H1 (cell line): ENCODE measurements around the gene IGFALS. TPM values are rescaled to one million over a fixed set of nuclear protein-coding genes. Genes with fewer than 3 reads are reported as not detected.

ENCODE experiments used
- CTCF ChIA-PET: fragments of 300-600 bp; sonication (Branson Sonifier 250); formaldehyde crosslinking; loops from one replicate; lab custom pipeline; 2021; ENCODE audit not compliant: partially characterized antibody; lab: Charles Lee
- POLR2A ChIA-PET: fragments of 300-600 bp; sonication (Branson Sonifier 250); formaldehyde crosslinking; loops from one replicate; lab custom pipeline; 2021; ENCODE audit warnings: inconsistent platforms; ENCODE audit not compliant: partially characterized antibody; lab: Charles Lee
- DNase-seq, 2 experiments: peaks; one replicate each; pipeline versions ENCODE4 v3.0.0 to v3.0.0-alpha.2; 2010 to 2022; ENCODE audit warnings: low spot score in 2 of 2, low read depth in 1 of 2, mixed read lengths in 1 of 2
- FAIRE-seq: peaks from 2 replicates; lab custom pipeline; 2011; peaks lifted over from hg19 to GRCh38; lab: Jason Lieb, UNC
- H2AFZ ChIP-seq: 2 replicates; pipeline ENCODE4 v1.8.1; 2012; ENCODE audit warnings: low read length, inconsistent platforms
- H2AK5ac ChIP-seq: 2 replicates; pipeline ENCODE4 v1.6.1; 2013; ENCODE audit warnings: low read depth, low read length
- H2BK120ac ChIP-seq: replicated peaks from 2 replicates; pipeline ENCODE3; 2013; ENCODE audit warnings: low read depth, low read length, inconsistent platforms
- H2BK12ac ChIP-seq: 2 replicates; pipeline ENCODE4 v1.6.1; 2013; ENCODE audit warnings: low read depth, low read length
- H2BK15ac ChIP-seq: 2 replicates; pipeline ENCODE4 v1.6.1; 2013; ENCODE audit warnings: low read length
- H2BK20ac ChIP-seq: 2 replicates; pipeline ENCODE4 v1.6.1; 2013; ENCODE audit warnings: low read length
- H2BK5ac ChIP-seq: 2 replicates; pipeline ENCODE4 v1.6.1; 2013; ENCODE audit warnings: low read depth, low read length
- H3K14ac ChIP-seq: 2 replicates; pipeline ENCODE4 v1.6.1; 2013; ENCODE audit warnings: inconsistent platforms; ENCODE audit not compliant: insufficient read length
- H3K18ac ChIP-seq: 2 replicates; pipeline ENCODE4 v1.6.1; 2013; ENCODE audit warnings: low read length; ENCODE audit errors: extremely low read depth
- H3K23ac ChIP-seq: 2 replicates; pipeline ENCODE4 v1.6.1; 2013; ENCODE audit warnings: inconsistent platforms; ENCODE audit not compliant: insufficient read length
- H3K23me2 ChIP-seq: 2 replicates; pipeline ENCODE4 v1.6.1; 2013; ENCODE audit warnings: low read depth, low read length
- H3K27ac ChIP-seq: 2 replicates; pipeline ENCODE4 v1.6.1; 2011; ENCODE audit warnings: low read depth, low read length, inconsistent platforms
- H3K27me3 ChIP-seq, 4 experiments: replicated peaks in 1 of 4; 1 replicate in 1 of 4; 2 replicates in 3 of 4; pipeline versions ENCODE4 v1.6.1 to v1.8.1; 2011 to 2013; ENCODE audit warnings: low read length in 3 of 4, mild to moderate bottlenecking in 3 of 4, inconsistent platforms in 2 of 4, mixed read lengths in 2 of 4, moderate library complexity in 1 of 4; ENCODE audit not compliant: control insufficient read depth in 3 of 4, insufficient read depth in 3 of 4; ENCODE audit errors: extremely low read depth in 1 of 4
- H3K36me3 ChIP-seq, 4 experiments: 2 replicates each; pipeline versions ENCODE4 v1.6.1 to v1.8.1; 2011 to 2013; ENCODE audit warnings: mild to moderate bottlenecking in 4 of 4, low read length in 3 of 4, moderate library complexity in 2 of 4, control low read depth in 1 of 4, inconsistent platforms in 1 of 4; ENCODE audit not compliant: insufficient read depth in 4 of 4, control insufficient read depth in 2 of 4
- H3K4ac ChIP-seq: replicated peaks from 2 replicates; pipeline ENCODE3; 2013; ENCODE audit warnings: low read length, low read depth, mixed read lengths, inconsistent platforms; ENCODE audit not compliant: insufficient read length
- H3K4me1 ChIP-seq, 4 experiments: replicated peaks in 1 of 4; 1 replicate in 1 of 4; 2 replicates in 3 of 4; pipeline versions ENCODE4 v1.6.1 to v1.8.1; 2011 to 2013; ENCODE audit warnings: low read length in 3 of 4, inconsistent platforms in 2 of 4, mixed read lengths in 1 of 4; ENCODE audit not compliant: insufficient read depth in 4 of 4, control insufficient read depth in 3 of 4
- H3K4me2 ChIP-seq, 2 experiments: 2 replicates each; pipeline versions ENCODE4 v1.6.1 to v1.8.1; 2011 to 2013; ENCODE audit warnings: low read depth in 2 of 2, low read length in 2 of 2, control low read depth in 1 of 2, inconsistent platforms in 1 of 2, mild to moderate bottlenecking in 1 of 2; ENCODE audit not compliant: insufficient read depth in 1 of 2
- H3K4me3 ChIP-seq, 4 experiments: fragments of 200-600, 300-600 bp in 1 of 4; sonication (generic), shearing (Covaris generic), sonication (Bioruptor Twin) in 1 of 4; 2 replicates each; pipeline versions ENCODE4 v1.5.1 to v1.8.1; 2011 to 2016; ENCODE audit warnings: low read length in 4 of 4, low read depth in 3 of 4, control low read depth in 2 of 4, inconsistent platforms in 2 of 4, mild to moderate bottlenecking in 2 of 4, mixed read lengths in 1 of 4, moderate library complexity in 1 of 4; ENCODE audit not compliant: insufficient read depth in 2 of 4; ENCODE audit errors: extremely low read depth in 1 of 4
- H3K56ac ChIP-seq: replicated peaks from 2 replicates; pipeline ENCODE3; 2013; ENCODE audit warnings: low read depth, mild to moderate bottlenecking, mixed read lengths, low read length, inconsistent platforms; ENCODE audit not compliant: insufficient read length
- H3K79me1 ChIP-seq: 2 replicates; pipeline ENCODE4 v1.6.1; 2013; ENCODE audit warnings: low read depth, low read length, control low read depth
- H3K79me2 ChIP-seq, 2 experiments: 2 replicates each; pipeline versions ENCODE4 v1.6.1 to v1.8.1; 2012 to 2013; ENCODE audit warnings: low read length in 2 of 2, mild to moderate bottlenecking in 2 of 2, inconsistent platforms in 1 of 2; ENCODE audit not compliant: insufficient read depth in 2 of 2, control insufficient read depth in 1 of 2
- H3K9ac ChIP-seq, 4 experiments: replicated peaks in 1 of 4; 1 replicate in 1 of 4; 2 replicates in 3 of 4; pipeline versions ENCODE4 v1.6.1 to v1.8.1; 2011 to 2013; ENCODE audit warnings: low read depth in 3 of 4, low read length in 3 of 4, control low read depth in 2 of 4, mild to moderate bottlenecking in 2 of 4, moderate library complexity in 2 of 4, inconsistent platforms in 1 of 4; ENCODE audit errors: extremely low read depth in 1 of 4
- H3K9me3 ChIP-seq, 2 experiments: 2 replicates each; pipeline versions ENCODE4 v1.6.1 to v1.8.1; 2012 to 2013; ENCODE audit warnings: mild to moderate bottlenecking in 2 of 2, moderate library complexity in 2 of 2, control low read depth in 1 of 2, inconsistent platforms in 1 of 2, low read depth in 1 of 2, low read length in 1 of 2, mixed read lengths in 1 of 2; ENCODE audit not compliant: insufficient read depth in 2 of 2
- H4K20me1 ChIP-seq, 2 experiments: replicated peaks in 1 of 2; 2 replicates each; pipeline versions ENCODE3 to v1.8.1; 2011 to 2013; ENCODE audit warnings: inconsistent platforms in 2 of 2, low read length in 2 of 2, mild to moderate bottlenecking in 1 of 2; ENCODE audit not compliant: insufficient read depth in 2 of 2, control insufficient read depth in 1 of 2
- H4K5ac ChIP-seq: 2 replicates; pipeline ENCODE4 v1.6.1; 2013; ENCODE audit warnings: low read length, low read depth, mixed read lengths, inconsistent platforms; ENCODE audit not compliant: insufficient read length
- H4K8ac ChIP-seq: 2 replicates; pipeline ENCODE4 v1.8.0; 2013; ENCODE audit warnings: mild to moderate bottlenecking, moderate library complexity, low read length, inconsistent platforms; ENCODE audit not compliant: insufficient read depth; ENCODE audit errors: extremely low read depth
- H4K91ac ChIP-seq: replicated peaks from 2 replicates; pipeline ENCODE3; 2013; ENCODE audit warnings: low read length, mixed read lengths, inconsistent platforms; ENCODE audit not compliant: insufficient read length
- CTBP2 ChIP-seq: IDR thresholded peaks from 2 replicates; pipeline ENCODE4 v1.7.0; 2011; ENCODE audit warnings: borderline replicate concordance, mild to moderate bottlenecking, moderate library complexity, mixed read lengths, low read length; ENCODE audit not compliant: insufficient read depth, insufficient read length
- WGBS, 2 experiments: shearing (Covaris generic) in 1 of 2; methylation state at CpG; one replicate each; pipeline versions ENCODE4 v1.1.6 to v1.1.7; 2013 to 2015; ENCODE audit warnings: low lambda C conversion rate in 2 of 2, mixed read lengths in 2 of 2, inconsistent platforms in 1 of 2, low coverage in 1 of 2, missing lambda C conversion rate in 1 of 2; ENCODE audit not compliant: insufficient replicate concordance in 2 of 2, insufficient coverage in 1 of 2, insufficient read length in 1 of 2; ENCODE audit errors: extremely low coverage in 1 of 2, missing lambda C conversion rate in 1 of 2; 5-methylcytosine and 5-hydroxymethylcytosine counted together
- polyA plus RNA-seq, 7 experiments: library from polyadenylated mRNA; depleted of rRNA in 3 of 7; stranded (reverse) in 5 of 7; unstranded in 2 of 7; fragments of >200 nt in 5 of 7; fragments of 200-250 nt in 2 of 7; gene quantifications; 1 replicate in 5 of 7; 2 replicates in 1 of 7; 4 replicates in 1 of 7; pipeline versions ENCODE4 v1.2.1 to v1.2.3, GENCODE V29; 2011 to 2013; ENCODE audit warnings: missing spikeins in 2 of 7, mixed read lengths in 2 of 7
- total RNA-seq: library from RNA; stranded (reverse); fragmentation: NEBNext Ultra II Directional; extraction: Animal tissue kit (Norgen Biotek cat#: 25700); gene quantifications from 2 replicates; pipeline ENCODE4 v1.2.1, GENCODE V29; 2021

The IGFALS gene
- total and polyA plus RNA-seq, 2 of the 8 experiments (the other 6 are each of a cell fraction or from before 2014, with no cell fraction given) = not detected

- Histone ChIP-seq H2AFZ (no peak overlapping the region), H3K4me3 (no peak overlapping the region), H3K9ac (no peak overlapping the region), H3K4ac (no peak overlapping the region), H3K23ac (no peak overlapping the region), H3K4me2 (no peak overlapping the region), H4K8ac (no peak overlapping the region), H3K36me3 (peaks cover 0 to 9% (median 4%) of the 10 kb centered on the region in 4 experiments; a peak in 5 of 8 replicates), H3K79me1 (no peaks in the 10 kb centered on the region; the same call in 1 of the 2 replicates), H2BK12ac (no peak overlapping the region), H3K27me3 (no peaks in the 10 kb centered on the region), H2BK15ac (no peak overlapping the region), H2BK120ac (no peak overlapping the region), H3K18ac (no peak overlapping the region), H3K4me1 (no peaks in the 10 kb centered on the region), H3K56ac (no peak overlapping the region), H2BK5ac (no peak overlapping the region), H4K5ac (no peak overlapping the region), H3K27ac (no peak overlapping the region), H3K9me3 (no peaks in the 10 kb centered on the region), H2BK20ac (no peak overlapping the region), H4K20me1 (peaks cover 4 to 6% of the 10 kb centered on the region in 2 experiments), H3K79me2 (no peaks in the 10 kb centered on the region), H2AK5ac (no peak overlapping the region), H3K14ac (no peak overlapping the region), H4K91ac (no peak overlapping the region), H3K23me2 (no peaks in the 10 kb centered on the region)
- DNase-seq (no peak), FAIRE-seq (no peak)
- TF ChIP-seq CTBP2 = no peak
- POLR2A ChIA-PET = no interaction called here
- WGBS, 2 experiments = 94% methylated on average over 19 of the region's 27 CpGs; no CpG with 5 or more reads in 1 of the 2 experiments
- CTCF ChIA-PET = no interaction called here
Observed at GRCh38 chr16:1818204-1818872, 24.8 kb upstream of the IGFALS start.
